ENCODE results near the gene FITM2. TPM values are rescaled to one million over a fixed set of nuclear protein-coding genes. Genes with fewer than 3 reads are reported as not detected.

The FITM2 gene
- polyA plus RNA-seq, 1 of the 3 experiments (the other 2 are of a cell fraction), result 3.6 TPM

DNA sequence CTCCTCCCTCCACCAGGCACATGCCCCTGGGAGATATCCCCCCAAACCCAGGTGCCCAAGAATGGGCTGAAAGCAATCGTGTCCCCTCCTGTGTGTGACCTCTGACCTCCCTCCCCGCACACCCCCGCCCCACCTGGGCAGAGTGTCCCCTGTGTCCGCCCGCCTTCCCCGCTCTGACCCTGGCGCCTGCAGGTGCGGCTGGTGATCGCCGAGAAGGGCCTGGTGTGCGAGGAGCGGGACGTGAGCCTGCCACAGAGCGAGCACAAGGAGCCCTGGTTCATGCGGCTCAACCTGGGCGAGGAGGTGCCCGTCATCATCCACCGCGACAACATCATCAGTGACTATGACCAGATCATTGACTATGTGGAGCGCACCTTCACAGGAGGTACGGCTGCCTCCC lies 54.0 kb downstream of the FITM2 start:
- ChIA-PET POLR2A (no interaction called here), CTCF (interaction anchor here (1.1 to 1.5 kb wide), 2 partner anchors 7 to 39 kb away, joined by 4 read pairs; no protein-coding TSS in a partner anchor)
- H3K27ac ChIP-seq (ENCODE audit: low read depth in 2 of 2, low read length in 1 of 2), result no peak overlapping the region
- H3K4me3 ChIP-seq (ENCODE audit: low read depth in 2 of 2, low read length in 1 of 2), result no peak overlapping the region
- no peaks in the 10 kb centered on the region for H3K9me2 ChIP-seq
- WGBS (ENCODE audit: low lambda C conversion rate), result 85% methylated on average over 20 of the region's 21 CpGs
- DNase-seq, result no peak
- TF ChIP-seq YY1 (IDR thresholded peaks at IDR 0.05; ENCODE audit: low read depth), result no peak
- no peak for TF ChIP-seq TCF12 (IDR thresholded peaks at IDR 0.05)
- TF ChIP-seq RFX5 (IDR thresholded peaks at IDR 0.05; ENCODE audit: low read length), result no peak
- TF ChIP-seq TEAD4 (IDR thresholded peaks at IDR 0.05; ENCODE audit: borderline replicate concordance, insufficient read depth), result no peak
- TF ChIP-seq GATA2 (CRISPR knock-in tag; IDR thresholded peaks at IDR 0.05), result no peak
- TF ChIP-seq, protein P1, sequence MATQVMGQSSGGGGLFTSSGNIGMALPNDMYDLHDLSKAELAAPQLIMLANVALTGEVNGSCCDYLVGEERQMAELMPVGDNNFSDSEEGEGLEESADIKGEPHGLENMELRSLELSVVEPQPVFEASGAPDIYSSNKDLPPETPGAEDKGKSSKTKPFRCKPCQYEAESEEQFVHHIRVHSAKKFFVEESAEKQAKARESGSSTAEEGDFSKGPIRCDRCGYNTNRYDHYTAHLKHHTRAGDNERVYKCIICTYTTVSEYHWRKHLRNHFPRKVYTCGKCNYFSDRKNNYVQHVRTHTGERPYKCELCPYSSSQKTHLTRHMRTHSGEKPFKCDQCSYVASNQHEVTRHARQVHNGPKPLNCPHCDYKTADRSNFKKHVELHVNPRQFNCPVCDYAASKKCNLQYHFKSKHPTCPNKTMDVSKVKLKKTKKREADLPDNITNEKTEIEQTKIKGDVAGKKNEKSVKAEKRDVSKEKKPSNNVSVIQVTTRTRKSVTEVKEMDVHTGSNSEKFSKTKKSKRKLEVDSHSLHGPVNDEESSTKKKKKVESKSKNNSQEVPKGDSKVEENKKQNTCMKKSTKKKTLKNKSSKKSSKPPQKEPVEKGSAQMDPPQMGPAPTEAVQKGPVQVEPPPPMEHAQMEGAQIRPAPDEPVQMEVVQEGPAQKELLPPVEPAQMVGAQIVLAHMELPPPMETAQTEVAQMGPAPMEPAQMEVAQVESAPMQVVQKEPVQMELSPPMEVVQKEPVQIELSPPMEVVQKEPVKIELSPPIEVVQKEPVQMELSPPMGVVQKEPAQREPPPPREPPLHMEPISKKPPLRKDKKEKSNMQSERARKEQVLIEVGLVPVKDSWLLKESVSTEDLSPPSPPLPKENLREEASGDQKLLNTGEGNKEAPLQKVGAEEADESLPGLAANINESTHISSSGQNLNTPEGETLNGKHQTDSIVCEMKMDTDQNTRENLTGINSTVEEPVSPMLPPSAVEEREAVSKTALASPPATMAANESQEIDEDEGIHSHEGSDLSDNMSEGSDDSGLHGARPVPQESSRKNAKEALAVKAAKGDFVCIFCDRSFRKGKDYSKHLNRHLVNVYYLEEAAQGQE (IDR thresholded peaks at IDR 0.05; ENCODE audit: low read depth, low read length), result no peak
- TF ChIP-seq SIN3A (IDR thresholded peaks at IDR 0.05; ENCODE audit: borderline replicate concordance, low read depth, low read length), result no peak
- no peak for TF ChIP-seq FOXJ3 (CRISPR knock-in tag; IDR thresholded peaks at IDR 0.05)
- no peak for TF ChIP-seq MEF2A (IDR thresholded peaks at IDR 0.05; ENCODE audit: borderline replicate concordance, low read depth)
- no peak for TF ChIP-seq GABPA (IDR thresholded peaks at IDR 0.05; ENCODE audit: low read depth)
- TF ChIP-seq JUND (IDR thresholded peaks at IDR 0.05), result no peak
- TF ChIP-seq, protein P2, sequence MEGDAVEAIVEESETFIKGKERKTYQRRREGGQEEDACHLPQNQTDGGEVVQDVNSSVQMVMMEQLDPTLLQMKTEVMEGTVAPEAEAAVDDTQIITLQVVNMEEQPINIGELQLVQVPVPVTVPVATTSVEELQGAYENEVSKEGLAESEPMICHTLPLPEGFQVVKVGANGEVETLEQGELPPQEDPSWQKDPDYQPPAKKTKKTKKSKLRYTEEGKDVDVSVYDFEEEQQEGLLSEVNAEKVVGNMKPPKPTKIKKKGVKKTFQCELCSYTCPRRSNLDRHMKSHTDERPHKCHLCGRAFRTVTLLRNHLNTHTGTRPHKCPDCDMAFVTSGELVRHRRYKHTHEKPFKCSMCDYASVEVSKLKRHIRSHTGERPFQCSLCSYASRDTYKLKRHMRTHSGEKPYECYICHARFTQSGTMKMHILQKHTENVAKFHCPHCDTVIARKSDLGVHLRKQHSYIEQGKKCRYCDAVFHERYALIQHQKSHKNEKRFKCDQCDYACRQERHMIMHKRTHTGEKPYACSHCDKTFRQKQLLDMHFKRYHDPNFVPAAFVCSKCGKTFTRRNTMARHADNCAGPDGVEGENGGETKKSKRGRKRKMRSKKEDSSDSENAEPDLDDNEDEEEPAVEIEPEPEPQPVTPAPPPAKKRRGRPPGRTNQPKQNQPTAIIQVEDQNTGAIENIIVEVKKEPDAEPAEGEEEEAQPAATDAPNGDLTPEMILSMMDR (IDR thresholded peaks at IDR 0.05), result no peak
- H3K36me3 ChIP-seq (replicated peaks in 1 of 2; ENCODE audit: control insufficient read depth in 1 of 2, insufficient read depth in 2 of 2, low read length in 1 of 2), result no peaks in the 10 kb centered on the region
- no peak overlapping the region for H2AFZ ChIP-seq (ENCODE audit: low read depth)
- no peak overlapping the region for H3K9ac ChIP-seq
- H3F3A ChIP-seq (replicated peaks; ENCODE audit: insufficient read depth), result no peaks in the 10 kb centered on the region
- no peak overlapping the region for H3K4me2 ChIP-seq
- no peaks in the 10 kb centered on the region for H3K79me2 ChIP-seq (ENCODE audit: insufficient read depth)
- H3K27me3 ChIP-seq (ENCODE audit: insufficient read depth), result no peaks in the 10 kb centered on the region
- H3K9me3 ChIP-seq, result no peaks in the 10 kb centered on the region
- H4K20me1 ChIP-seq (ENCODE audit: insufficient read depth), result no peaks in the 10 kb centered on the region
- H3K4me1 ChIP-seq (ENCODE audit: control insufficient read depth in 1 of 2, insufficient read depth in 2 of 2, low read depth in 1 of 2, low read length in 1 of 2), result no peaks in the 10 kb centered on the region

DNA sequence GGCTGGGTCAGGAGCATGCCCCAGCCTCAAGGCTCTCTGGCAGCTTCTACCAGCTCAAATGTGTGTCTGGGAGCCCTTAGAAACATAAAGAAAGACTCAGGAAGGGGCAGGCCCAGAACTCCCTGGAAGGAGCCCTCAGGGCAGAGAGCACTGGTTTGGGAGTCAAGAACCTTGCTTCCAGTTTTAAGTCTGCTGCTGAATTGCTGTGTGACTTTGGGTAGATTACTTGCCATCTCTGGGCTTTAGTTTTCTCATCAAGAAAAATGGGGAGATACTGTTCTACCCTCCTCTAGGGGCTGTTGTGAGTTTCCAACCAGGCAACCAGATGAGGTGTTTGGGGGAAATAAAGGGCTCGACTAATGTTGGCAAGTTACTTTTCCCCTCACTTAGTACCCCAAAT lies 55.1 kb downstream of the FITM2 start:
- H3K27me3 ChIP-seq (ENCODE audit: insufficient read depth), result no peaks in the 10 kb centered on the region
- no peak overlapping the region for H3K4me3 ChIP-seq (ENCODE audit: low read depth in 2 of 2, low read length in 1 of 2)
- H3K79me2 ChIP-seq (ENCODE audit: insufficient read depth), result no peaks in the 10 kb centered on the region
- H3K9ac ChIP-seq, result no peak overlapping the region
- H2AFZ ChIP-seq (ENCODE audit: low read depth), result no peak overlapping the region
- no peaks in the 10 kb centered on the region for H3K9me3 ChIP-seq
- H3K9me2 ChIP-seq, result no peaks in the 10 kb centered on the region
- DNase-seq, result no peak
- no peaks in the 10 kb centered on the region for H4K20me1 ChIP-seq (ENCODE audit: insufficient read depth)
- CTCF ChIA-PET, result interaction anchor here (1.1 to 1.5 kb wide), 2 partner anchors 8 to 10 kb away, joined by 3 to 4 read pairs; no protein-coding TSS in a partner anchor
- POLR2A ChIA-PET, result no interaction called here
- no peaks in the 10 kb centered on the region for H3F3A ChIP-seq (replicated peaks; ENCODE audit: insufficient read depth)
- WGBS (ENCODE audit: low lambda C conversion rate), result 79% methylated on average over 1 of the region's 1 CpG
- H3K36me3 ChIP-seq (replicated peaks in 1 of 2; ENCODE audit: control insufficient read depth in 1 of 2, insufficient read depth in 2 of 2, low read length in 1 of 2), result no peaks in the 10 kb centered on the region
- no peak overlapping the region for H3K27ac ChIP-seq (ENCODE audit: low read depth in 2 of 2, low read length in 1 of 2)
- H3K4me1 ChIP-seq (ENCODE audit: control insufficient read depth in 1 of 2, insufficient read depth in 2 of 2, low read depth in 1 of 2, low read length in 1 of 2), result no peaks in the 10 kb centered on the region
- H3K4me2 ChIP-seq, result no peak overlapping the region
- TF ChIP-seq MXI1 (IDR thresholded peaks at IDR 0.05; ENCODE audit: low read depth, low read length) (no peak), SIN3A (IDR thresholded peaks at IDR 0.05; ENCODE audit: borderline replicate concordance, low read depth, low read length) (no peak), YY1 (IDR thresholded peaks at IDR 0.05; ENCODE audit: low read depth) (no peak), FOXM1 (IDR thresholded peaks at IDR 0.05; ENCODE audit: low read depth) (no peak), NRF1 (IDR thresholded peaks at IDR 0.05; ENCODE audit: low read depth, low read length) (no peak), CHD2 (IDR thresholded peaks at IDR 0.05; ENCODE audit: low read length, partially characterized antibody) (no peak), RFX5 (IDR thresholded peaks at IDR 0.05; ENCODE audit: low read length) (no peak), POLR2AphosphoS5 (IDR thresholded peaks at IDR 0.05; ENCODE audit: low read depth, low read length) (no peak), EZH2phosphoT487 (IDR thresholded peaks at IDR 0.05; ENCODE audit: borderline replicate concordance, low read depth) (no peak), FOSL2 (IDR thresholded peaks at IDR 0.05; ENCODE audit: borderline replicate concordance, low read depth) (no peak), ELF1 (IDR thresholded peaks at IDR 0.05) (no peak), RAD21 (IDR thresholded peaks at IDR 0.05; ENCODE audit: low read length) (no peak), TCF12 (IDR thresholded peaks at IDR 0.05) (no peak), RCOR1 (IDR thresholded peaks at IDR 0.05; ENCODE audit: low read length) (no peak)
- TF ChIP-seq, protein P2 (IDR thresholded peaks at IDR 0.05), result no peak
